ENCODE results near the gene RELCH.

The RELCH gene

GRCh38 chr18:62340996-62341395 lies 153.9 kb downstream of the RELCH start:
- TF ChIP-seq, protein P1, sequence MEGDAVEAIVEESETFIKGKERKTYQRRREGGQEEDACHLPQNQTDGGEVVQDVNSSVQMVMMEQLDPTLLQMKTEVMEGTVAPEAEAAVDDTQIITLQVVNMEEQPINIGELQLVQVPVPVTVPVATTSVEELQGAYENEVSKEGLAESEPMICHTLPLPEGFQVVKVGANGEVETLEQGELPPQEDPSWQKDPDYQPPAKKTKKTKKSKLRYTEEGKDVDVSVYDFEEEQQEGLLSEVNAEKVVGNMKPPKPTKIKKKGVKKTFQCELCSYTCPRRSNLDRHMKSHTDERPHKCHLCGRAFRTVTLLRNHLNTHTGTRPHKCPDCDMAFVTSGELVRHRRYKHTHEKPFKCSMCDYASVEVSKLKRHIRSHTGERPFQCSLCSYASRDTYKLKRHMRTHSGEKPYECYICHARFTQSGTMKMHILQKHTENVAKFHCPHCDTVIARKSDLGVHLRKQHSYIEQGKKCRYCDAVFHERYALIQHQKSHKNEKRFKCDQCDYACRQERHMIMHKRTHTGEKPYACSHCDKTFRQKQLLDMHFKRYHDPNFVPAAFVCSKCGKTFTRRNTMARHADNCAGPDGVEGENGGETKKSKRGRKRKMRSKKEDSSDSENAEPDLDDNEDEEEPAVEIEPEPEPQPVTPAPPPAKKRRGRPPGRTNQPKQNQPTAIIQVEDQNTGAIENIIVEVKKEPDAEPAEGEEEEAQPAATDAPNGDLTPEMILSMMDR (IDR thresholded peaks at IDR 0.05; ENCODE audit: low read depth, low read length, missing control alignments), result no peak
- H3K27me3 ChIP-seq (replicated peaks), result no peaks in the 10 kb centered on the region
- in situ Hi-C loops (cut with HindIII; ENCODE audit: low pct_ligation_motif_present, low sequenced_read_pairs), result no loop called here
- H3K36me3 ChIP-seq (replicated peaks), result no peaks in the 10 kb centered on the region
- H3K27ac ChIP-seq, result no peak overlapping the region
- no peak for DNase-seq
- H3K4me3 ChIP-seq (ENCODE audit: low read depth, low read length), result no peak overlapping the region

DNA sequence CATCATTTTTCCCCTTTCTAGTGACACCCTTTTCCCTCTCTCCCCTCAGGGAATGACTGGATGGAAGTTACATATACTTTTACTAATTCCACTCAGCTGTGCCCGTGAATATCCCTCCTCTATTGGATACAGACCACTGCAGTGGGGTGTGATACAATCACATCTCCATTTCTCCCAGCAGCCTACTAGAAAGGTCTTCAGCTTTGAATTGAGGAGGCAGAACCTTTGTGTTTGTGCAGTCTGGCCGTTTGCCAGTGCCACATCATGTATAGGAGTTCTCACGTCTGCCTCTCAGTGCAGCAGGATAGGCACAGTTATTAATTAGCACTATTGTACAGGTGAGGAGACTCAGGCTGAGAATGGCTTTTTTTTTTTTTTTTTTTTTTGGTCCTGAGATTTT lies 154.4 kb downstream of the RELCH start:
- no peak for DNase-seq
- Histone ChIP-seq H3K36me3 (replicated peaks) (no peaks in the 10 kb centered on the region), H3K27me3 (replicated peaks) (no peaks in the 10 kb centered on the region), H3K4me3 (ENCODE audit: low read depth, low read length) (no peak overlapping the region), H3K27ac (no peak overlapping the region)
- in situ Hi-C loops (cut with HindIII; ENCODE audit: low pct_ligation_motif_present, low sequenced_read_pairs), result no loop called here
- TF ChIP-seq, protein P1 (IDR thresholded peaks at IDR 0.05; ENCODE audit: low read depth, low read length, missing control alignments), result no peak

GRCh38 chr18:62342884-62343283 lies 155.8 kb downstream of the RELCH start:
- TF ChIP-seq, protein P1 (IDR thresholded peaks at IDR 0.05; ENCODE audit: low read depth, low read length, missing control alignments), result no peak
- in situ Hi-C loops (cut with HindIII; ENCODE audit: low pct_ligation_motif_present, low sequenced_read_pairs), result no loop called here
- no peak overlapping the region for H3K4me3 ChIP-seq (ENCODE audit: low read depth, low read length)
- no peak overlapping the region for H3K27ac ChIP-seq
- no peak for DNase-seq
- no peaks in the 10 kb centered on the region for H3K36me3 ChIP-seq (replicated peaks)
- no peaks in the 10 kb centered on the region for H3K27me3 ChIP-seq (replicated peaks)

DNA sequence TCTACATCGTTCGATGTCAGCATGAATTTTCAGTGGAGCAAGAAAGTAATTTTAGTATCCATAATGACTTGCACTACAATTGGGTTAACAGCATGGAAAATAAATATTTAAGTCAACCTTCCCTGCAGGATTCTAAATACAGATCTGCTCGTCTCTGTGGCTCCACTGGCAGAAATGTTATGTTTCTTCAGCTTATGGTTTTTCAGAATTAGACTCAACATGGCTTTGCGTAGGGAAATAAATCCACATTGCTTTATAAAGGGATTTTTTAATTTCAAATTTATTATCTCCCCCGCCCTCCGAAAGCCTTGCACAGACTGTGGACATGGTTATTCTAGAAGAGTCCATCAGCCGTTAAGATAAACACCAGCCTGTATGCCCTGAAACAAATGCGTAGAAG lies 156.3 kb downstream of the RELCH start:
- Histone ChIP-seq H3K36me3 (replicated peaks) (no peaks in the 10 kb centered on the region), H3K27ac (no peak overlapping the region), H3K4me3 (ENCODE audit: low read depth, low read length) (no peak overlapping the region), H3K27me3 (replicated peaks) (no peaks in the 10 kb centered on the region)
- TF ChIP-seq, protein P1 (IDR thresholded peaks at IDR 0.05; ENCODE audit: low read depth, low read length, missing control alignments), result no peak
- no peak for DNase-seq
- in situ Hi-C loops (cut with HindIII; ENCODE audit: low pct_ligation_motif_present, low sequenced_read_pairs), result no loop called here

DNA sequence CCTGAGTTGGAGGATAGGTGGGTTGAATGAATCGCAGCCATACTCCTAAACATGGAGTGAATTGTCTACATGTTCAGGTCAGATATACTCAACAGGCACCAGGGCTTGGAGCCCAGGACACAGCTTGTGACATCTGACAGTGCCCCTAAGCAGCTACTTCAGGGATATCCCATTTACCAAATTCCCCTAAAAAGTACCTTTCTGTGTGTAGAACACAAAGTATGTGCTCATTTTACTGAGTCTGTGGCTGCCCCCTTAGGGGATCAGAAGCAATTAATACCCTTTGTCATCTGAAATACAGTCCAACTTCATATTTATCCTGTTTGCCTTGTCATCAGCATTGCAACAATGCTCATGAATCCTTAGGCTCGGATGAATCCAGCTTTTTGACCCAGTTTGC lies 158.9 kb downstream of the RELCH start:
- in situ Hi-C loops (cut with HindIII; ENCODE audit: low pct_ligation_motif_present, low sequenced_read_pairs), result no loop called here
- H3K36me3 ChIP-seq (replicated peaks), result no peaks in the 10 kb centered on the region

More for the DNA sequence above, 158.9 kb downstream of the RELCH start:
- Histone ChIP-seq H3K27ac (no peak overlapping the region), H3K27me3 (replicated peaks) (no peaks in the 10 kb centered on the region), H3K4me3 (ENCODE audit: low read depth, low read length) (no peak overlapping the region)
- no peak for DNase-seq
- TF ChIP-seq, protein P1 (IDR thresholded peaks at IDR 0.05; ENCODE audit: low read depth, low read length, missing control alignments), result no peak

Measured in brain microvascular endothelial cell (primary cell).